ENCODE measurements around the gene MASP1. TPM values are rescaled to one million over a fixed set of nuclear protein-coding genes. Genes with fewer than 3 reads are reported as not detected.

MASP1 gene
- total RNA-seq, 1 experiment from 2014 or later: not detected

GRCh38 chr3:187264911-187265310 is 26.6 kb downstream of the MASP1 start:
- Histone ChIP-seq H3K27ac (ENCODE audit: low read length) (no peak overlapping the region), H3K4me1 (ENCODE audit: control insufficient read depth, insufficient read depth, low read length) (no peaks in the 10 kb centered on the region), H3K36me3 (ENCODE audit: control insufficient read depth, insufficient read depth, low read length) (no peaks in the 10 kb centered on the region), H3K9me3 (ENCODE audit: control insufficient read depth, insufficient read depth, low read depth, low read length) (peaks cover 6% of the 10 kb centered on the region; the same call in 1 of the 2 replicates), H3K4me3 (ENCODE audit: low read depth in 2 of 2, low read length in 2 of 2) (no peak overlapping the region), H3K27me3 (ENCODE audit: control insufficient read depth, insufficient read depth, low read length) (peaks cover 14% of the 10 kb centered on the region; the same call in 1 of the 2 replicates)
- ChIA-PET POLR2A (no interaction called here), CTCF (no interaction called here)
- in situ Hi-C loops (cut with HindIII; ENCODE audit: low pct_unique_long_range_greater_than_20kb, low sequenced_read_pairs): no loop called here
- intact Hi-C loops (cut with micrococcal nuclease; ENCODE audit: unreplicated experiment): no loop called here
- no peak for DNase-seq (ENCODE audit: low read depth, low spot score)
- no TSS peak for BruUV-seq (replicated peaks)
- no peak for TF ChIP-seq TCF7L2 (IDR thresholded peaks at IDR 0.05; ENCODE audit: low read depth, low read length)
- TF ChIP-seq SIN3A (IDR thresholded peaks at IDR 0.05; ENCODE audit: borderline replicate concordance, insufficient read depth, low read depth, low read length): no peak
- no peak for TF ChIP-seq POLR2AphosphoS5 (IDR thresholded peaks at IDR 0.05; ENCODE audit: low read depth, low read length)
- TF ChIP-seq REST (IDR thresholded peaks at IDR 0.05; ENCODE audit: insufficient read depth in 1 of 2, low read depth in 2 of 2, low read length in 1 of 2): no peak
- TF ChIP-seq CTCF (IDR thresholded peaks at IDR 0.05): no peak
- no peak for ATAC-seq

- intact Hi-C loops (cut with micrococcal nuclease; ENCODE audit: unreplicated experiment): no loop called here
- CTCF ChIA-PET: no interaction called here
Measured at GRCh38 chr3:187264021-187264420, 27.5 kb downstream of the MASP1 start.

More at GRCh38 chr3:187264021-187264420, 27.5 kb downstream of the MASP1 start:
- TF ChIP-seq TCF7L2 (IDR thresholded peaks at IDR 0.05; ENCODE audit: low read depth, low read length) (no peak), REST (IDR thresholded peaks at IDR 0.05; ENCODE audit: insufficient read depth in 1 of 2, low read depth in 2 of 2, low read length in 1 of 2) (no peak), POLR2AphosphoS5 (IDR thresholded peaks at IDR 0.05; ENCODE audit: low read depth, low read length) (no peak), SIN3A (IDR thresholded peaks at IDR 0.05; ENCODE audit: borderline replicate concordance, insufficient read depth, low read depth, low read length) (no peak), CTCF (IDR thresholded peaks at IDR 0.05) (no peak)
- H3K4me1 ChIP-seq (ENCODE audit: control insufficient read depth, insufficient read depth, low read length): no peaks in the 10 kb centered on the region
- POLR2A ChIA-PET: no interaction called here
- H3K9me3 ChIP-seq (ENCODE audit: control insufficient read depth, insufficient read depth, low read depth, low read length): no peaks in the 10 kb centered on the region; the same call in 1 of the 2 replicates
- in situ Hi-C loops (cut with HindIII; ENCODE audit: low pct_unique_long_range_greater_than_20kb, low sequenced_read_pairs): no loop called here
- H3K36me3 ChIP-seq (ENCODE audit: control insufficient read depth, insufficient read depth, low read length): no peaks in the 10 kb centered on the region
- no peak for ATAC-seq
- no peak overlapping the region for H3K4me3 ChIP-seq (ENCODE audit: low read depth in 2 of 2, low read length in 2 of 2)
- no TSS peak for BruUV-seq (replicated peaks)
- H3K27me3 ChIP-seq (ENCODE audit: control insufficient read depth, insufficient read depth, low read length): peaks cover 14% of the 10 kb centered on the region; the same call in 1 of the 2 replicates
- no peak overlapping the region for H3K27ac ChIP-seq (ENCODE audit: low read length)
- DNase-seq (ENCODE audit: low read depth, low spot score): no peak
